ENCODE data around the gene AQP12A. TPM values are rescaled to one million over a fixed set of nuclear protein-coding genes. Genes with fewer than 3 reads are reported as not detected.

Gene AQP12A
- total RNA-seq, 1 donor from 2014 or later, result not detected

GRCh38 chr2:240716130-240716798, 24.6 kb downstream of the AQP12A start:
- DNase-seq (peak; percentile 10), ATAC-seq (ENCODE audit: poor library complexity) (no peak)
- intact Hi-C loops (cut with DNase I), result no loop called here

GRCh38 chr2:240717181-240717641, 25.5 kb downstream of the AQP12A start:
- peak; percentile 20 for DNase-seq
- intact Hi-C loops (cut with DNase I), result no loop called here
- no peak for ATAC-seq (ENCODE audit: poor library complexity)

- ATAC-seq (ENCODE audit: poor library complexity) (no peak), DNase-seq (peak; percentile 28)
- intact Hi-C loops (cut with DNase I), result no loop called here
Observed at GRCh38 chr2:240717681-240718581, 26.3 kb downstream of the AQP12A start.

GRCh38 chr2:240718896-240719490, 27.3 kb downstream of the AQP12A start:
- intact Hi-C loops (cut with DNase I), result no loop called here
- ATAC-seq (ENCODE audit: poor library complexity), result peak; percentile 14
- DNase-seq, result no peak

DNA sequence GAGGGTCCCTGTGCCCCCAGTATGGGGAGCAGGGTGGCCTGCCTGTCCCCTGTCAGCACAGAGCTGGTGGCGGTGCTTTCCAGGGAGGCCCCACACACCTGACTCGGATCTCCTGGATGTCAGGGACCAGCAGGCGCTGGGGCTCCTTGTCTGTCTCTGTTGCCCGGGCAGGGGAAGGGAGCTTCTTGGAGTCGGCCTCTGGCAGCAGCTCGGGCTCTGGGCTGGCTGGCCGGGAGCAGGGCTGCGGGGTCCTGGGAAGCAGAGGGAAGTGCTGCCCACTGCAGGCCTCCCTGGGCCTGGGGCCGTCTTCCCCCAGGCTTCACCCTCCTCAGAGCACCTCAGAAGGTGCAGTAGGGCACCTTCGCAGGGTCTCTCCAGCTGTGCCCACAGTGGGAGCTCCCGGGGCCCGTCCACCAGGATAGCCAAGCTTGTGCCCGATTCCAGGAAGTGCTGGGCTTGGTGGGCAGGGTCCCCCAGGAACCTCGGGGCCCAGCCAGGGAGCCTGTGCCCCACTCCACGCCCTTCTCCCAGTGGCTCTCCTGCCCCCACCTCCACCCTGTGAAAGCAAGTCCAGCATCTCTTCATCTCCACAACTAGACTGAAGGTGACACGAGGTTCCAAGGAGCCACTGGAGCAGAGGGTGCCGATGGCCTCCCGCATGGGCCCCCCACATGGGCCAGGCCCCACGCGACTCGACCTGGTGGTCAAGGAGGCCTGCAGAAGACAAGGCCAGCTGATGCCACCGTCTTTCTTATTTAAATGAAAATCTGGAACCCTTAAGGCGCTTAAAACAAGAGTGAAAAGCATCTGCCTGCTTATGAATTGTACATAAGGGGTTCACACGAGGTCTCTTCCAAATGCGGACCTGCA, 28.2 kb downstream of the AQP12A start:
- no peak for DNase-seq

GRCh38 chr2:240720686-240721595, 29.3 kb downstream of the AQP12A start:
- intact Hi-C loops (cut with DNase I), result no loop called here
- ATAC-seq (ENCODE audit: poor library complexity), result no peak
- no peak for DNase-seq

More for the DNA sequence above, 28.2 kb downstream of the AQP12A start:
- no peak for ATAC-seq (ENCODE audit: poor library complexity)
- intact Hi-C loops (cut with DNase I), result no loop called here

GRCh38 chr2:240721596-240722180, 30.0 kb downstream of the AQP12A start:
- DNase-seq (no peak), ATAC-seq (ENCODE audit: poor library complexity) (no peak)

GRCh38 chr2:240722376-240722775, 30.7 kb downstream of the AQP12A start:
- ATAC-seq (ENCODE audit: poor library complexity), result no peak
- intact Hi-C loops (cut with DNase I), result no loop called here
- DNase-seq, result no peak

More at GRCh38 chr2:240721596-240722180, 30.0 kb downstream of the AQP12A start:
- intact Hi-C loops (cut with DNase I), result no loop called here

GRCh38 chr2:240722796-240723735, 31.4 kb downstream of the AQP12A start:
- DNase-seq (no peak), ATAC-seq (ENCODE audit: poor library complexity) (no peak)
- intact Hi-C loops (cut with DNase I), result no loop called here

GRCh38 chr2:240723851-240724250, 32.2 kb downstream of the AQP12A start:
- ATAC-seq (ENCODE audit: poor library complexity) (no peak), DNase-seq (no peak)
- intact Hi-C loops (cut with DNase I), result no loop called here

DNA sequence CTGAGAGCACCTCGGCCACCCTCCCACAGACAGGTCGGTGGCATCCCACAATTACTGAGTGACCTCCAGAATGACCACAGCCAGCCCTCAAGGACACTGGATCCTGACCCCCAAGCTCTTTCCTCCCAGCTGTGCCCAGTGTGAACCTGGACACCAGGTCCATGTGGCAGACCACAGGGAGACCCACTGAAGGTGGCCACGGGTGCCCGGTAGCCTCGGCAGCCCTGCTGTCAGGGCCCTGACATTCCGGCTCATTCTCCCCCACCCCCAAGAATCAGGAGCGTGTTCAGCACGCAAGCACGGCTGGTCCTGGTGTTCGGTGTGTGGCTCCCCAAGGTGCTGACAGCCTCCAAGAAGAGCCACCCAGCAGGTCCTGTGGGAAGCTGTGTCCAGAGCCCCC, 32.8 kb downstream of the AQP12A start:
- DNase-seq (no peak), ATAC-seq (ENCODE audit: poor library complexity) (no peak)
- intact Hi-C loops (cut with DNase I), result no loop called here

- no peak for ATAC-seq (ENCODE audit: poor library complexity)
- intact Hi-C loops (cut with DNase I), result no loop called here
- no peak for DNase-seq
Observed at GRCh38 chr2:240725266-240725665, 33.6 kb downstream of the AQP12A start.

DNA sequence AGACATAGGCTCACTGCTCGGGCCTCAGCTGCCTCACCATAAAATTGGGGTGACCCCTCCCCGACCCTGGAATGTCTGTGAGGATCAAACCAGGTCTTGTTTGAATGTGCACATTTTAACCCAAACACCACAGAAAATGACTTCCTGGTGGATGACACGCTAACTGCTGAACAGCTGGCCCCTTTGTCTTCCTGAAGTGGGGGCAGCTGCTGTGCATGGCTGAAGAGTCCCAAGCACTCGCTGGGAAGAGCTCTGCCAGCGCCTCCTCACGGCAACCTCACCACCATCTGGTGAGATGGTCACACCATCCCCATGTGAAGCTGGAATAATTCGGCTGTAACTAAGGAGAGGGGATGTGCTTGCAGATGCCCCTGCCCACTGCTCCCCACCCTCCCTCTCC, 34.0 kb downstream of the AQP12A start:
- DNase-seq (no peak), ATAC-seq (ENCODE audit: poor library complexity) (no peak)
- intact Hi-C loops (cut with DNase I), result no loop called here

- intact Hi-C loops (cut with DNase I), result no loop called here
- ATAC-seq (ENCODE audit: poor library complexity) (no peak), DNase-seq (no peak)
Observed at GRCh38 chr2:240726876-240727275, 35.2 kb downstream of the AQP12A start.

GRCh38 chr2:240727439-240727838, 35.8 kb downstream of the AQP12A start:
- intact Hi-C loops (cut with DNase I), result no loop called here
- DNase-seq, result no peak
- no peak for ATAC-seq (ENCODE audit: poor library complexity)

- ATAC-seq (ENCODE audit: poor library complexity) (no peak), DNase-seq (no peak)
- intact Hi-C loops (cut with DNase I), result no loop called here
Observed at GRCh38 chr2:240727913-240728312, 36.2 kb downstream of the AQP12A start.
